SH-SY5Y (cell line): ENCODE results near the gene ZBTB20.

Experiments
- GATA2 ChIP-seq: IDR thresholded peaks from 2 replicates; pipeline ENCODE4 v1.6.1; 2011; ENCODE audit warnings: mild to moderate bottlenecking, low read depth, low read length
- GATA3 ChIP-seq: IDR thresholded peaks from 2 replicates; pipeline ENCODE4 v1.6.1; 2011; ENCODE audit warnings: low read depth, mild to moderate bottlenecking, low read length, moderate library complexity

DNA sequence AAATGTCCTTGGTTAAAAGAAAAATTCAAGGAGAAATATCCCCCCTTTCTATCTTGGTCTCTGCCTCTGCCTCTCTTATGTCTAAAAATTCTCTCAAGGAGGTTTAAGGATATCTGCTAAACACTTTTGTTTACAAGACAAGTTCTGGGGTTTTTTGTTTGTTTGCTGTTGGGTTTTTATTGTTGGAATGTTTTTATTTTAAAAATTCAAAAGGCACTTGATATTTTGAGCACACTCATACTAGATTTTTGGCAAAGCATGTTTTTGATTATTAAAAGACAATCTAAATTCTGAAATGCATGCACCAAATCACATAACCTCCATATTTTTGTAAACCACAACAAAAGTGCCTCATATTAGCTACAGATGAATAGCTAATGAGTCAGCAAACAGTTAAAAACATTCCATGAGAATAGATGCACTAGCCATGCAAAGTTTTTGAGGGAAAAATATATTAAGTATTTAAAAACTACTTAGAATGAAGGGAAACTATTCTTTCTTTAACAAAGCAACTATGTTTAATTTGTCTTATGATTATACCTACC, 84.6 kb downstream of the ZBTB20 start:
- no peak for TF ChIP-seq GATA2
- TF ChIP-seq GATA3 = no peak
